ENCODE data around the gene TASOR2. TPM values are rescaled to one million over a fixed set of nuclear protein-coding genes. Genes with fewer than 3 reads are reported as not detected.

TASOR2 gene, protein sequence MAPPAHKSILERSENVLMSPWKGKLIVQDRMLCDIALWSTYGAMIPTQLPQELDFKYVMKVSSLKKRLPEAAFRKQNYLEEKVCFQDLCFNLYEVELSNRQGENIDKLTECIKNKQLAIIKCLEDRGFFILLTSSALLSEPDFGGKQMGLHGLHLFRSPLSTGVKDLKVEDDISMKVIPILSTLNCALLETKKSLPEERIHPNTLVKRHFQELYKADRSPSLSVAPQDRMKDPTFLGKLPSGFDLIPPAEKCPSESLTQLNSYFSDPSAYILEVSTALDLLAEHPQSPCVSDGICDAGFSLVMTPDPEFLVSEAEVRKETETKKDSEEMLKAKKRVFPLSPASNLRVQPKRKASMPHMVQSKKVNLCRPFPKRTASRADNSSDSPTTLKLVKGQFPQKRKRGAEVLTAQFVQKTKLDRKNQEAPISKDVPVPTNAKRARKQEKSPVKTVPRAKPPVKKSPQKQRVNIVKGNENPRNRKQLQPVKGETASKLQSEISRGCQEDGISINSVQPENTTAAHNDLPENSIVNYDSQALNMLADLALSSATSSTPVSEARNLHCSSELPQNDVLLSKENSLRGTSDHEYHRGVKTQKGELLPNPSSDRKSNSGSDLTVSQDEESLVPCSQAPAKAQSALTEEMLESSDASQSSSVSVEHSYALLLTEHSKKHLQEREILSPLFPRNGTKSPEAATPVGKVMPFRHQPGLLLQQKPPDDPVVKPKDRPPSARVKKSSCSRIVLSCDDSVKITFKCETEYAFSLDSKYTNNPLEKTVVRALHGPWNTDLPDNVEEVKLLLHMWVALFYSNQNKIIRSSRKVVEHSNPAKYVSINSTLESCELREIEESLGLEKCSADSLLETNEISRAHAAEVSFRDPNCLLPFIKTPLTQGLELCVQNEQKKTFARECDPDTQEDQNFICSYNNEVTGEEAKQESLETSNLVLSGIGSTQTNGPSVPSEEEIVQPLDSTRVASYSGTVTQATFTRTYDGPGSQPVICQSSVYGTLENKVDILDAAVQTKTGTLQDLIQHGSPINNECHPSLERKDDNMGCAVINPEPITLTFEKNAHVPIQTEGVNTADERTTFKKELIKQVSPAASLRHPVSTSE (N-terminal part only)
- 93.4 and 123 TPM in 2 replicates for total RNA-seq (2022)
- percentile 93 among the genes with signal in this experiment for Bru-seq, nascent RNA
- percentile 95 among the genes with signal in this experiment for BruChase-seq, experiment 1, labeled RNA remaining after a 6-hour chase
- BruChase-seq, experiment 2, labeled RNA remaining after a 2-hour chase = percentile 96 among the genes with signal in this experiment
- long read RNA-seq, partial matches to known transcripts = 52 of 69 reads
- long read RNA-seq, other reads (novel, unspliced or antisense) = 17 of 69 reads

DNA sequence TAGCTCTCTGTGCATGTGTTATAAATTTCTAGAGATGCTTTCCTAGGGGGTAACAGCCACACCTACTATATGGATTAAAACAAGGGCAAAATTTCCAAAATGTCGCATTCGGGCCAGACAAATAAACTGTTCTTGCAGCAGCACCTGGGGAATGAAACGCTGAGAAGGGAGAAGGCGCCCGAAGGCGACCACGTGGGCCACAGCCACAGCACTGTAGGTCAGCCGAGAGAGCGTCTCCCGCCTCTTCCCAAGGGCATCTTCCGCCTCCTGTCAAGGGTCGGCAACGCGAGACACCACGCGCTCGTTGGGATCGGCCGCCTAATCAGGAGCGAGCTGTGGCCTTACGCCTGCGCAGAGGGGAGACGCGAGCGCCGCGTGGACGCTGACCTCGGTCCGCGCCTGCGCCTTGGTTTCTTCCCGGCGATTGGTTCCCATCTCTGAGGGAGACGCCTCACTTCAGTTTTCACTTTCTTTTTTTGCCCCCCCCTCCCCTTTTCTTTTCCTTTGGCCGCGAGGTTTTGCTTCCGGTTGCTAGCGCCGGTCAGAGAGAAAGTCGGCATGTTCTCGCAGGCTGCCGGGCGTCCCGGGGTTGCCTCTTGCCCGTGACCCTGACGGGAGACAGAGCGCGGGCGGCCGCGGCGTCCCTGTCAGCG, at the start of gene TASOR2:
Gene TASOR2 (plus strand): TSS at position 521 of the 653 bp plus-strand sequence. CDS start 35,805 bp downstream, outside the sequence.
- POLR2A ChIA-PET = interaction anchor here (0.7 to 3.3 kb wide), 22 partner anchors 8 to 206 kb away, joined by 3 to 18 read pairs (median 4); partner anchors contain the start of genes ANKRD16 and FBH1
- Mint-ChIP-seq H3K36me3 (ENCODE audit: insufficient read depth, unreplicated experiment) (no peaks in the 10 kb centered on the region), H3K27me3 (ENCODE audit: insufficient read depth, unreplicated experiment) (no peaks in the 10 kb centered on the region), H3K9me3 (ENCODE audit: unreplicated experiment) (no peaks in the 10 kb centered on the region), H3K4me1 (ENCODE audit: insufficient read depth, unreplicated experiment) (peaks cover 4% of the 10 kb centered on the region), H3K27ac (ENCODE audit: low read depth, unreplicated experiment) (peak within 1 kb of the TSS; percentile 90), H3K4me3 (ENCODE audit: unreplicated experiment) (peak within 1 kb of the TSS; percentile 95)
- TF ChIP-seq, protein P1, sequence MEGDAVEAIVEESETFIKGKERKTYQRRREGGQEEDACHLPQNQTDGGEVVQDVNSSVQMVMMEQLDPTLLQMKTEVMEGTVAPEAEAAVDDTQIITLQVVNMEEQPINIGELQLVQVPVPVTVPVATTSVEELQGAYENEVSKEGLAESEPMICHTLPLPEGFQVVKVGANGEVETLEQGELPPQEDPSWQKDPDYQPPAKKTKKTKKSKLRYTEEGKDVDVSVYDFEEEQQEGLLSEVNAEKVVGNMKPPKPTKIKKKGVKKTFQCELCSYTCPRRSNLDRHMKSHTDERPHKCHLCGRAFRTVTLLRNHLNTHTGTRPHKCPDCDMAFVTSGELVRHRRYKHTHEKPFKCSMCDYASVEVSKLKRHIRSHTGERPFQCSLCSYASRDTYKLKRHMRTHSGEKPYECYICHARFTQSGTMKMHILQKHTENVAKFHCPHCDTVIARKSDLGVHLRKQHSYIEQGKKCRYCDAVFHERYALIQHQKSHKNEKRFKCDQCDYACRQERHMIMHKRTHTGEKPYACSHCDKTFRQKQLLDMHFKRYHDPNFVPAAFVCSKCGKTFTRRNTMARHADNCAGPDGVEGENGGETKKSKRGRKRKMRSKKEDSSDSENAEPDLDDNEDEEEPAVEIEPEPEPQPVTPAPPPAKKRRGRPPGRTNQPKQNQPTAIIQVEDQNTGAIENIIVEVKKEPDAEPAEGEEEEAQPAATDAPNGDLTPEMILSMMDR (IDR thresholded peaks at IDR 0.05; ENCODE audit: unreplicated experiment) = no peak
- no TSS peak for BruUV-seq (replicated peaks)
- CTCF ChIA-PET = interaction anchor here (0.7 to 1.0 kb wide), 2 partner anchors 55 to 190 kb away, joined by 3 to 10 read pairs; no protein-coding TSS in a partner anchor
- intact Hi-C loops (cut with micrococcal nuclease) = loop anchor here (2.0 to 10.0 kb wide), 2 partner anchors 50 to 188 kb away; no protein-coding TSS in a partner anchor
- peak; percentile 99 for DNase-seq (ENCODE audit: unreplicated experiment)

DNA sequence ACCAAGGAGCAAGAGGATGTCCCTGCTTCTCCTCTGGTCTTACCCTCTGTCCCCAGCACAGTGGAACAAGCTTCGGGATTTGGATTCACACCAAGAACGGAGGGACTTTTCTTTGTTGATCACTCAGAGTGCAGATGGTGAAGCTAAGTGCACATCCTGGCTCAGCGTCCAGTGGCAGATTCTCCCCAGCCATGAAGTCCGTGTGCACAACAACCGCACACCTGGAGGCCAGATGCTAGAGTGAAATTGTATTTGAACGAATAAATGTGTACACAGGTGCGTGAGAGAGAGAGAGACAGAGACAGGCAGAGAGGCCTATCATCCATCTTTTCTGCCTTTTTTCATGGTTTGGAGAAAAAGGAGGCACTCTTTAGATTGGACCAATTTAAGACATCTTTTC, 49.7 kb upstream of the TASOR2 start:
- Mint-ChIP-seq H3K9me3 (ENCODE audit: unreplicated experiment) (no peaks in the 10 kb centered on the region), H3K27me3 (ENCODE audit: insufficient read depth, unreplicated experiment) (no peaks in the 10 kb centered on the region), H3K36me3 (ENCODE audit: insufficient read depth, unreplicated experiment) (peaks cover 25% of the 10 kb centered on the region), H3K4me1 (ENCODE audit: insufficient read depth, unreplicated experiment) (peaks cover 24% of the 10 kb centered on the region), H3K4me3 (ENCODE audit: unreplicated experiment) (no peak overlapping the region), H3K27ac (ENCODE audit: low read depth, unreplicated experiment) (no peak overlapping the region)
- CTCF ChIA-PET = interaction anchor here (0.6 to 1.9 kb wide), 3 partner anchors 11 to 343 kb away, joined by 3 to 12 read pairs (median 5); no protein-coding TSS in a partner anchor
- POLR2A ChIA-PET = no interaction called here
- BruUV-seq (replicated peaks) = no TSS peak
- no peak for DNase-seq (ENCODE audit: unreplicated experiment)
- TF ChIP-seq, protein P1 (IDR thresholded peaks at IDR 0.05; ENCODE audit: unreplicated experiment) = no peak
- intact Hi-C loops (cut with micrococcal nuclease) = no loop called here

DNA sequence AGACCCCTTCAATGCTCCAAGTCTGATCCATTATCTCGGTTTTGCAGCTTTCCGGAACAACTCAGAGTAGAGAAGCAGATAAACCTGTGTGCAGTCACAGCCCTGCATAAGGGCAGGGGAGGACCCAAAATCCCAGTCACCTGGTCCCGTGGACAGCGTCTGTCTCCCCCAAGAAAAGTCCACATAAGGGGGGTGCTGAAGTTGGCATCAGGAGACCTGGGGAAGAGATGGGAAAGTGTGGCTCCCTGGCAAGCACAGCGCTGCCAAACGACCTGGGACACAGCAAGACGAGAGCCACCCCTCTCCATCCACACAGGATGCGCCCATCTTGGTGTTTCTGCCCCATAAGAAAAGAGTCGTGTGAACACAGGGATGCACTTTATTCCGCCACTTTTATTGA, 46.1 kb upstream of the TASOR2 start:
- no peaks in the 10 kb centered on the region for H3K4me1 Mint-ChIP-seq (ENCODE audit: insufficient read depth, unreplicated experiment)
- CTCF ChIA-PET = no interaction called here
- intact Hi-C loops (cut with micrococcal nuclease) = no loop called here
- no peak for DNase-seq (ENCODE audit: unreplicated experiment)
- H3K9me3 Mint-ChIP-seq (ENCODE audit: unreplicated experiment) = no peaks in the 10 kb centered on the region
- no peak overlapping the region for H3K4me3 Mint-ChIP-seq (ENCODE audit: unreplicated experiment)
- BruUV-seq (replicated peaks) = no TSS peak
- POLR2A ChIA-PET = interaction anchor here (1.0 kb wide), 1 partner anchor 195 kb away, joined by 3 read pairs; no protein-coding TSS in a partner anchor
- TF ChIP-seq, protein P1 (IDR thresholded peaks at IDR 0.05; ENCODE audit: unreplicated experiment) = no peak
- peaks cover 61% of the 10 kb centered on the region for H3K36me3 Mint-ChIP-seq (ENCODE audit: insufficient read depth, unreplicated experiment)
- no peak overlapping the region for H3K27ac Mint-ChIP-seq (ENCODE audit: low read depth, unreplicated experiment)
- H3K27me3 Mint-ChIP-seq (ENCODE audit: insufficient read depth, unreplicated experiment) = no peaks in the 10 kb centered on the region

Measured in MCF 10A (cell line).